Measurements from ENCODE around the gene BAIAP2.

BAIAP2 gene

DNA sequence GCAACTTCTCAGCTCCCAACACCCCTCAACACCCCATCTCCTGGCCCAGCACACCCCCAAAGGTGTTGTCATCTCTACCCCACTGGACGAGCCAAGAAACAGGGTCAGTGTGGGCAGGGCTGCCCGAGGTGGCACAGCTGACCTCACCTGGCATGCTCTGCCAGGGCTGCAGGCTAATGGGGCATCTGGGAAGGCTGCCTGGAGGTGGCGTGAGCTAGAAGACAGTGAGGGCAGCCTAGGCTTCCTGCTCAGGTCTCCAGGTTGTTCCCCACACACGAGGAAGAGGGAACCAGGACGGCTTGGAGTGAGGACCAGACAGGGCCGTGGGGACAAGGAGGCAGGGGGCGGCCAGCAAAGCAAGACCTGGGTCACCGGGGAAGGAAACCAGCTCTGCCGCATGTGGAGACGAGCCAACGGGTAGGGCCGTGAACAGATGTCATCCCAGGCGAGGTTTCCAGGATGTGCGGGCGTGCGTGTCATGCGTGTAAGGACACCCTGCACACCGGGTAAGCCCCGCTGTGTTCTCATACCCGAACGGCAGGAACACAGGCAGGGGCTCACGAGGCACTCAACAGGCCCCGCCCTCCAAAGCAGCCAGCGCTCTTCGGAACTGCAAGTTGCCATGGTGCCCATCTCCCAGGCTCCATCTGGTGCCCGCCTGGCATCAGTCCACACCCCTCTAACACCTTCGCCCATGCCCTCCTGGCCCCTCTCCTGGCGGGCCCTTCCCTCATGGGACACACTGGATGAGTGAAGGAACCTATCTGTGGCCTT, 100.7 kb downstream of the BAIAP2 start:
- TF ChIP-seq, protein P1, sequence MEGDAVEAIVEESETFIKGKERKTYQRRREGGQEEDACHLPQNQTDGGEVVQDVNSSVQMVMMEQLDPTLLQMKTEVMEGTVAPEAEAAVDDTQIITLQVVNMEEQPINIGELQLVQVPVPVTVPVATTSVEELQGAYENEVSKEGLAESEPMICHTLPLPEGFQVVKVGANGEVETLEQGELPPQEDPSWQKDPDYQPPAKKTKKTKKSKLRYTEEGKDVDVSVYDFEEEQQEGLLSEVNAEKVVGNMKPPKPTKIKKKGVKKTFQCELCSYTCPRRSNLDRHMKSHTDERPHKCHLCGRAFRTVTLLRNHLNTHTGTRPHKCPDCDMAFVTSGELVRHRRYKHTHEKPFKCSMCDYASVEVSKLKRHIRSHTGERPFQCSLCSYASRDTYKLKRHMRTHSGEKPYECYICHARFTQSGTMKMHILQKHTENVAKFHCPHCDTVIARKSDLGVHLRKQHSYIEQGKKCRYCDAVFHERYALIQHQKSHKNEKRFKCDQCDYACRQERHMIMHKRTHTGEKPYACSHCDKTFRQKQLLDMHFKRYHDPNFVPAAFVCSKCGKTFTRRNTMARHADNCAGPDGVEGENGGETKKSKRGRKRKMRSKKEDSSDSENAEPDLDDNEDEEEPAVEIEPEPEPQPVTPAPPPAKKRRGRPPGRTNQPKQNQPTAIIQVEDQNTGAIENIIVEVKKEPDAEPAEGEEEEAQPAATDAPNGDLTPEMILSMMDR (conservative IDR thresholded peaks at IDR 0.05; ENCODE audit: low read depth, low read length), result no peak
- no peak for DNase-seq (ENCODE audit: low read depth)
- no peak overlapping the region for H3K4me3 ChIP-seq (ENCODE audit: low read depth, low read length)

DNA sequence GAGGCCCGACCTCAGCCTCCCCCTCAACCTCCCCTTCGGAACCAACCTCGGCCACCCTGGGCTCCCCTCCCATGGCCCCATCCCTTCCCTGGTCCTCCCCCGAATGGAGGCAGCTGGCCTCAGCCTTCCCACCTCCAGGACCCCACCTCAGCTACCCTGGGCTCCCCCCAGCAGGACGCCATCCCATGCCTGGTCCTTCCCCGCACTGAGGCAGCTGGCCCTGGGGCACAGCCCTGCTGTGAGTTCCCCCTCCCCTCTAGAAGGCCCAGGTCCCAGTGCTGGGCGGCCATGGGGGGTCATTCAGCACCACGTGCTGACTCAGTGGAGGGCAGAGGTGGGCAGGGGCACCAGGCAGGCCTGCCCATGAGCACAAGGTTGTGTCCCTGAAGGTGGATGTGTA, 101.4 kb downstream of the BAIAP2 start:
- no peak overlapping the region for H3K4me3 ChIP-seq (ENCODE audit: low read depth, low read length)
- TF ChIP-seq, protein P1 (conservative IDR thresholded peaks at IDR 0.05; ENCODE audit: low read depth, low read length), result no peak
- DNase-seq (ENCODE audit: low read depth), result no peak

DNA sequence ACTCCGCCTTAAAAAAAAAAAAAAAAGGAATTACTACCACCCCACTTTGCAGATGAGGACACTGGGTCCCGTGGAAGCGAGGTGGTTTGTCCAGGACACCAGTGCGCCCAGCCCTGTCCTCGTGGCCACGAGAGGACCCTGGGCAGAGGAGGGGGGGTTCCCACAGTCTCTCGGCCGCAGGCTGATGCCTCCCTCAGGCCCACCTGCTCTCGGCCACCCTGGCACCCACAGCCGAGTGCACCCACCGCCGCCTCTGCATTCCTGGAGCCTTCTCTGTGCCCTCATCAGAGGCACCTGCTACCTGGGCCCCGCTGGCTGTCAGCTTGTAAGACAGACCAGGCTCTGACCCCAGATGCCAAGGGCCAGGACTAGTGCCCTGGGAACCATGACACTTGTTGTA, 102.3 kb downstream of the BAIAP2 start:
- H3K4me3 ChIP-seq (ENCODE audit: low read depth, low read length), result no peak overlapping the region
- TF ChIP-seq, protein P1 (conservative IDR thresholded peaks at IDR 0.05; ENCODE audit: low read depth, low read length), result no peak
- no peak for DNase-seq (ENCODE audit: low read depth)

DNA sequence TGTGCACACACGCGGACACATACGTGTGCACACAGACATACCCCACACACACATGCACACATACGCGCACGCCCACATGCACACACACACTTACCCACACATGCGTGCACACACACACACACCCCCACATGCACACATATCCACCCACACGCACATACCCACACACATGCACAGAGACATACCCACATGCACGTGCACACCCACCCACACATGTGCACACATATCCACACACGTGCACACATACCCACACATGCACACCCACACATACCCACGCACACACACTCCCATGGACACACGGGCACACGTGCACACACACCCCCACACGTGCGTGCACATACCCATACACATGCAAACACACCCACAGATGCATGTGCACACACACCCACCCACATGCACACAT, 103.1 kb downstream of the BAIAP2 start:
- H3K4me3 ChIP-seq (ENCODE audit: low read depth, low read length), result no peak overlapping the region
- no peak for DNase-seq (ENCODE audit: low read depth)
- TF ChIP-seq, protein P1 (conservative IDR thresholded peaks at IDR 0.05; ENCODE audit: low read depth, low read length), result no peak

DNA sequence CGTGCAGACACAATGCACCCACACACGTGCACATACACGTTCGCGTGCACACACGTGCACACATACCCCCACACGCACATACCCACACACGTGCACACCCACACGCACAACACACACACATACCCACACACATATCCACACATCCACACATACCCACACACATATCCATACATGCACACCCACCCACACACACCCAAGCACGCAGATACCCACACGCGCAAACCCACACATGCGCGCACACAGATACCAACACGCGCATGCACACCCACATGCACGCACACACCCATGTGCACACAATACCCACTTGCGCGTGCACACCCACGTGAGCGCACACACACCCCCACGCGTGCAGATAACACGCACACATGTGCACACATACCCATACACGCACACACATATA, 103.5 kb downstream of the BAIAP2 start:
- DNase-seq (ENCODE audit: low read depth), result no peak
- no peak overlapping the region for H3K4me3 ChIP-seq (ENCODE audit: low read depth, low read length)
- TF ChIP-seq, protein P1 (conservative IDR thresholded peaks at IDR 0.05; ENCODE audit: low read depth, low read length), result no peak

DNA sequence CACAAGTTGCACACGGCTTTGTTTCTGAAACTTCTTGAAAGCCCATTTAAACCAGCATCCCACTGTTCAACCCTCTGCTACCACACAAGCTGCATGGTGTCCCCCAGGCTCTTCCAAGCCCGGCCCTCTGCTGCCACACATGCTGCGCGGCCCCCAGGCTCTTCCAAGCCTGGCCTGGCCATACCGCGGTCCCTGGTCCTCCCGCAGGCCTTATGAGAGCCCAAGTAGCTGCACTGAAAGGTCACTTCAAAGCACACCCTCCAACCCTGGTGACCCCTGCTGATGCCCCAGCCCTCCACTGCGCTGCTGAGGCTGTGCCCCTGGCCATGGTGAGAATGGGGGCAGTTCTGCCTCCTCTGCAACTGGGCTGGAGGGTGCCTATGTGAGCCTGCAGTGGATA, 104.5 kb downstream of the BAIAP2 start:
- DNase-seq (ENCODE audit: low read depth), result no peak
- TF ChIP-seq, protein P1 (conservative IDR thresholded peaks at IDR 0.05; ENCODE audit: low read depth, low read length), result no peak

DNA sequence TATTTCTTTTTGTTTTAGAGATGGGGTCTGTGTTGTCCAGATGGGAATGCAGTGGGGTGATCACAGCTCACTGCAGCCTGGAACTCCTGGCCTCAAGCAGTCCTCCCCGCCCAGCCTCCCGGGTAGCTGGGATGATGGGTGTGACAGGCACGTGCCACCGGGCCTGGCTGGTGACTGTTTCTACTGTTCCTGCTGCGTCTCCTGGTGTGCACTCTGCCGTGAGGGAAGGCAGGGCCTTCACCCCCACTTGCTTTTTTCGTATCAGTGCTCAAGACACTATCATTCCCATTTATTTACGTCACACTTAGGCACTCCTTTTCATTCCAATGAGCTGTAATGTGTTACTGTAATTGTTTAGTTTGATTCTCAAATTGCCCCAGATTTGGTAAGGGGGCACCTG, 105.1 kb downstream of the BAIAP2 start:
- DNase-seq (ENCODE audit: low read depth), result no peak
- TF ChIP-seq, protein P1 (conservative IDR thresholded peaks at IDR 0.05; ENCODE audit: low read depth, low read length), result no peak

More for the DNA sequence above, 104.5 kb downstream of the BAIAP2 start:
- no peak overlapping the region for H3K4me3 ChIP-seq (ENCODE audit: low read depth, low read length)

More for the DNA sequence above, 105.1 kb downstream of the BAIAP2 start:
- H3K4me3 ChIP-seq (ENCODE audit: low read depth, low read length), result no peak overlapping the region

Data from choroid plexus epithelial cell (primary cell).